PFSK-1 (cell line): ENCODE measurements around the gene FANCC.

Experiments
- POLR2AphosphoS5 ChIP-seq: IDR thresholded peaks from 2 replicates; pipeline ENCODE4 v1.6.1; 2012; ENCODE audit warnings: low read depth, mild to moderate bottlenecking, control low read depth, low read length, moderate library complexity
- SIN3A ChIP-seq: IDR thresholded peaks from 2 replicates; pipeline ENCODE4 v1.6.1; 2012; ENCODE audit warnings: mild to moderate bottlenecking, low read length, moderate library complexity, borderline replicate concordance; ENCODE audit not compliant: insufficient read depth
- TAF1 ChIP-seq: IDR thresholded peaks from 2 replicates; pipeline ENCODE4 v1.6.1; 2012; ENCODE audit warnings: low read length, control low read depth, borderline replicate concordance; ENCODE audit not compliant: insufficient read depth
- TF ChIP-seq, protein P1 (sequence below), 2 experiments: IDR thresholded peaks; 2 replicates each; pipeline versions ENCODE4 v1.6.1 to v1.8.0; 2011 to 2012; ENCODE audit warnings: low read depth in 2 of 2, low read length in 2 of 2, control low read depth in 1 of 2, inconsistent platforms in 1 of 2, mild to moderate bottlenecking in 1 of 2, moderate library complexity in 1 of 2; ENCODE audit not compliant: insufficient read depth in 1 of 2

DNA sequence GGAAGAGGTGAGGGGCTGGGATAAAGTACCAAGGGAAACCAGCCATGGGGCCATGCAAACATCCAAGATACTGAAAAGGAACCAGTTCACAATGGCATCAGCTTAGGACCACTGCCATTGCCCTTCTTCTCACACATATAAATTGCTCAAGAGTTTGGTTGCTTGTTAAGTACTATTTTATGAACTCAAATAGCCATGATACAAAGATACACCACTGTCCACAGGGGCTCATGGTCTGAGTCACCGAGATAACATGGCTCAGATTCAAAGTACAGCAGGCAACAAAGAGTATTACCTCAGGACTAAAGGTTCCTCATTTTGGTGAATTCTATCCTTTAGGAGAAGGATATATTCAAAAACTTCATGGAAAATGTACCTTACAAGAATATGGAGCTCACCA, 55.6 kb downstream of the FANCC start:
- TF ChIP-seq, protein P1, sequence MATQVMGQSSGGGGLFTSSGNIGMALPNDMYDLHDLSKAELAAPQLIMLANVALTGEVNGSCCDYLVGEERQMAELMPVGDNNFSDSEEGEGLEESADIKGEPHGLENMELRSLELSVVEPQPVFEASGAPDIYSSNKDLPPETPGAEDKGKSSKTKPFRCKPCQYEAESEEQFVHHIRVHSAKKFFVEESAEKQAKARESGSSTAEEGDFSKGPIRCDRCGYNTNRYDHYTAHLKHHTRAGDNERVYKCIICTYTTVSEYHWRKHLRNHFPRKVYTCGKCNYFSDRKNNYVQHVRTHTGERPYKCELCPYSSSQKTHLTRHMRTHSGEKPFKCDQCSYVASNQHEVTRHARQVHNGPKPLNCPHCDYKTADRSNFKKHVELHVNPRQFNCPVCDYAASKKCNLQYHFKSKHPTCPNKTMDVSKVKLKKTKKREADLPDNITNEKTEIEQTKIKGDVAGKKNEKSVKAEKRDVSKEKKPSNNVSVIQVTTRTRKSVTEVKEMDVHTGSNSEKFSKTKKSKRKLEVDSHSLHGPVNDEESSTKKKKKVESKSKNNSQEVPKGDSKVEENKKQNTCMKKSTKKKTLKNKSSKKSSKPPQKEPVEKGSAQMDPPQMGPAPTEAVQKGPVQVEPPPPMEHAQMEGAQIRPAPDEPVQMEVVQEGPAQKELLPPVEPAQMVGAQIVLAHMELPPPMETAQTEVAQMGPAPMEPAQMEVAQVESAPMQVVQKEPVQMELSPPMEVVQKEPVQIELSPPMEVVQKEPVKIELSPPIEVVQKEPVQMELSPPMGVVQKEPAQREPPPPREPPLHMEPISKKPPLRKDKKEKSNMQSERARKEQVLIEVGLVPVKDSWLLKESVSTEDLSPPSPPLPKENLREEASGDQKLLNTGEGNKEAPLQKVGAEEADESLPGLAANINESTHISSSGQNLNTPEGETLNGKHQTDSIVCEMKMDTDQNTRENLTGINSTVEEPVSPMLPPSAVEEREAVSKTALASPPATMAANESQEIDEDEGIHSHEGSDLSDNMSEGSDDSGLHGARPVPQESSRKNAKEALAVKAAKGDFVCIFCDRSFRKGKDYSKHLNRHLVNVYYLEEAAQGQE (IDR thresholded peaks at IDR 0.05; ENCODE audit: insufficient read depth in 1 of 2, low read depth in 2 of 2, low read length in 2 of 2): no peak
- TF ChIP-seq SIN3A (no peak), TAF1 (no peak), POLR2AphosphoS5 (no peak)
